Natural killer cell (primary cell): ENCODE results near the gene PARVG. TPM values are rescaled to one million over a fixed set of nuclear protein-coding genes. Genes with fewer than 3 reads are reported as not detected.

Experiments
- ATAC-seq, 3 donors: fragments of 150-1000 bp in 2 of 3; fragments of 200-7000 bp in 1 of 3; cut with Tn5 transposase; 1 replicate in 1 of 3; 2 replicates in 2 of 3; pipeline ENCODE4 v1.10.0; 2021; ENCODE audit warnings: mild to moderate bottlenecking in 2 of 3, moderate library complexity in 2 of 3
- DNase-seq, 2 donors: peaks; one replicate each; pipeline versions ENCODE4 v3.0.0 to v3.0.0-alpha.2; 2013 to 2021; ENCODE audit warnings: mixed read lengths in 1 of 2
- H3K27ac ChIP-seq: one replicate; pipeline ENCODE4 v1.5.1; 2013; ENCODE audit warnings: mild to moderate bottlenecking, low read length
- H3K27me3 ChIP-seq: one replicate; pipeline ENCODE4 v1.6.1; 2013; ENCODE audit warnings: low read length; ENCODE audit not compliant: control insufficient read depth, insufficient read depth
- H3K36me3 ChIP-seq: one replicate; pipeline ENCODE4 v1.6.1; 2013; ENCODE audit warnings: low read length; ENCODE audit not compliant: control insufficient read depth, insufficient read depth
- H3K4me1 ChIP-seq: one replicate; pipeline ENCODE4 v1.6.1; 2013; ENCODE audit warnings: low read length; ENCODE audit not compliant: control insufficient read depth, insufficient read depth
- H3K4me3 ChIP-seq: one replicate; pipeline ENCODE4 v1.5.1; 2013; ENCODE audit warnings: low read length
- H3K9me3 ChIP-seq: one replicate; pipeline ENCODE4 v1.6.1; 2013; ENCODE audit warnings: low read length; ENCODE audit not compliant: control insufficient read depth, insufficient read depth
- H3K27ac Mint-ChIP-seq, 2 donors: one replicate each; pipeline ENCODE4 v1.8.0; 2022; ENCODE audit warnings: mild to moderate bottlenecking in 2 of 2, mixed read lengths in 2 of 2, moderate library complexity in 1 of 2
- H3K27me3 Mint-ChIP-seq, 2 donors: one replicate each; pipeline ENCODE4 v1.8.0; 2022; ENCODE audit warnings: low read depth in 2 of 2, mixed read lengths in 2 of 2
- H3K36me3 Mint-ChIP-seq: one replicate; pipeline ENCODE4 v1.8.0; 2022; ENCODE audit warnings: mixed read lengths
- H3K4me1 Mint-ChIP-seq, 2 donors: one replicate each; pipeline ENCODE4 v1.8.0; 2022; ENCODE audit warnings: mixed read lengths in 2 of 2
- H3K4me3 Mint-ChIP-seq: one replicate; pipeline ENCODE4 v1.8.0; 2022; ENCODE audit warnings: mild to moderate bottlenecking, moderate library complexity, mixed read lengths
- H3K9me3 Mint-ChIP-seq, 2 donors: one replicate each; pipeline ENCODE4 v1.8.0; 2022; ENCODE audit warnings: mixed read lengths in 2 of 2
- CTCF ChIP-seq: fragments of 200-600 bp; IDR thresholded peaks from one replicate; pipeline ENCODE4 v1.8.0; 2022; ENCODE audit warnings: antibody characterized with exemption
- WGBS: methylation state at CpG from one replicate; pipeline ENCODE4 v1.1.7; 2013; ENCODE audit warnings: missing lambda C conversion rate; ENCODE audit not compliant: insufficient coverage; 5-methylcytosine and 5-hydroxymethylcytosine counted together
- intact Hi-C: fragments of 100-400 bp; cut with micrococcal nuclease; formaldehyde crosslinking; loops from one replicate; pipeline ENCODE4 v1.14.2; 2022
- total RNA-seq, 4 donors: library from RNA; stranded (reverse); fragments of 120-200 nt in 1 of 4; gene quantifications; one replicate each; pipeline versions ENCODE4 v1.2.3 to v1.2.4, GENCODE V29; 2013 to 2022

The PARVG gene
- total RNA-seq, 3 donors from 2014 or later (not counting 1 experiment from before 2014, with no cell fraction given): 130 to 146 (median 131) TPM

DNA sequence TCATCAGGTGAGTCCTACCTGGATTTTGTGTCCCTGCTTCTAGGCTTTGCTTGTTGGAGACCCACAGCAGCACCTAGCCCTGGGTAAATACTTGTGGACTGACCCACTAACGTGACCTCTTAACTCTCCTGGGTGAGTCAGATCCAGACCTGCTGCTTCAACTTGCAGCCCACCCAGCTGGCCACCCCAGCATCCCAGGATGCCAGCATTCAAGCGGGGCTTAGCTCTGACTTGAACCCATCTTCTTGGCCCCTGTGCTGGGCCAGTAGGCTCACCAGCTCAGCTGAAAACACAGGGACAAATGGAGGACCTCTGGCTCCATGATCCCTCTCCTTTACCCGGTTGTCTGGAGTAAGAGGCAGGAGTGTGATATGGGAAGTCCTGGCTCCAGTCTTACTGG lies 33.5 kb downstream of the PARVG start:
- H3K36me3 ChIP-seq: no peaks in the 10 kb centered on the region
- H3K36me3 Mint-ChIP-seq: peaks cover 10% of the 10 kb centered on the region
- peaks cover 3 to 7% of the 10 kb centered on the region in 2 donors for H3K9me3 Mint-ChIP-seq
- 89% methylated on average over 3 of the region's 3 CpGs for WGBS
- no peaks in the 10 kb centered on the region for H3K4me1 ChIP-seq
- no peaks in the 10 kb centered on the region for H3K27me3 Mint-ChIP-seq
- H3K27ac Mint-ChIP-seq: no peak overlapping the region
- no peak overlapping the region for H3K4me3 Mint-ChIP-seq
- no peak overlapping the region for H3K4me3 ChIP-seq
- no peak for DNase-seq
- intact Hi-C loops: no loop called here
- no peaks in the 10 kb centered on the region for H3K9me3 ChIP-seq
- no peaks in the 10 kb centered on the region for H3K27me3 ChIP-seq
- H3K4me1 Mint-ChIP-seq: peaks cover 17 to 23% of the 10 kb centered on the region in 2 donors
- H3K27ac ChIP-seq: no peak overlapping the region
- no peak for TF ChIP-seq CTCF
- ATAC-seq: no peak

DNA sequence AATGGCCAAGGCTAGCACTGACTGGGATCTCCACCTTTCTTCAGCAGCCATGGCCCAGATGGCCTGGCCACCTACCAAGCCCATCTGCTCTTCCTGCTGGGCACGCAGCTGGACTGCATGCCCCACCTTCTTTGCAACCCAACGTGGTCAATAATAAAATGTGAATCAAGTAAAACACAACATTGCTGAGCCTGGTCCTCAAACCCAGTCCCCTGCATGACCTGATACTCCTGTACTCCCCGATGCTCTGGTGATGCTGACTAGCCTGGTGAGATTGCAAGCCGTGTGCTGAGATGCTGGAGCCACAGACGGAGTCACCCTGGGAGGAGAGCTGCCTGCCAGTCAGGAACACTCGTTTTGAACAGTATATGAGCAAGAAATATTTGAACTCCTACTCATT lies 34.0 kb downstream of the PARVG start:
- peaks cover 4% of the 10 kb centered on the region for H3K36me3 Mint-ChIP-seq
- TF ChIP-seq CTCF: no peak
- DNase-seq: no peak
- Histone ChIP-seq H3K4me1 (no peaks in the 10 kb centered on the region), H3K27me3 (no peaks in the 10 kb centered on the region), H3K9me3 (no peaks in the 10 kb centered on the region), H3K4me3 (no peak overlapping the region), H3K27ac (no peak overlapping the region), H3K36me3 (no peaks in the 10 kb centered on the region)
- no peaks in the 10 kb centered on the region for H3K27me3 Mint-ChIP-seq
- no peak overlapping the region for H3K27ac Mint-ChIP-seq
- intact Hi-C loops: no loop called here
- peaks cover under 1% of the 10 kb centered on the region in 2 donors for H3K9me3 Mint-ChIP-seq
- ATAC-seq: no peak
- 91% methylated on average over 6 of the region's 6 CpGs for WGBS
- no peak overlapping the region for H3K4me3 Mint-ChIP-seq
- peaks cover 12 to 17% of the 10 kb centered on the region in 2 donors for H3K4me1 Mint-ChIP-seq

- Histone ChIP-seq H3K4me3 (no peak overlapping the region), H3K36me3 (no peaks in the 10 kb centered on the region), H3K27ac (no peak overlapping the region), H3K4me1 (no peaks in the 10 kb centered on the region), H3K9me3 (no peaks in the 10 kb centered on the region), H3K27me3 (no peaks in the 10 kb centered on the region)
- DNase-seq (no peak), ATAC-seq (no peak)
- no peak for TF ChIP-seq CTCF
- Mint-ChIP-seq H3K27ac (no peak overlapping the region), H3K27me3 (no peaks in the 10 kb centered on the region), H3K4me3 (no peak overlapping the region), H3K4me1 (peaks cover 7 to 12% of the 10 kb centered on the region in 2 donors), H3K9me3 (no peaks in the 10 kb centered on the region), H3K36me3 (no peaks in the 10 kb centered on the region)
- intact Hi-C loops: no loop called here
- WGBS: 76% methylated on average over 3 of the region's 4 CpGs
Observed at GRCh38 chr22:44215287-44215686, 34.6 kb downstream of the PARVG start.

DNA sequence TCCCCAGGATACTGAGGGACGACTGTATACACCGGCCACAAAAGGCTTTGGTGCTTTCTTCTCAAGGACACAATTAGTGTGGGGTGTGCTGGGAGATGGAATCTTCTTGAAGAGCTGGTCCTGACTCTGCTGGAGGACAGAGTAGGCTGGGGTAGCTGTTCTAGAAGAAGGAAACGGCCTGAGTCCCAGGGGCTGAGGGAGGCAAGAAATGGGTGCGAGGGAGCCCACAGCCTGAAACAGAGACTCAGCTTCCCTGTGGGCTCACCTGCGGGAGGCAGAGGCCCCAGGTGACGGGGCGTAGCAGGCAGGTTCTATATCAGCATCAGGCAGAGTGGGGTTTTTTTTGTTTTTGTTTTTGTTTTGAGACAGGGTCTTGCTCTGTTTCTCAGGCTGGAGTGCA lies 36.6 kb downstream of the PARVG start:
- Mint-ChIP-seq H3K27ac (no peak overlapping the region), H3K4me1 (no peaks in the 10 kb centered on the region), H3K9me3 (no peaks in the 10 kb centered on the region), H3K4me3 (no peak overlapping the region), H3K27me3 (no peaks in the 10 kb centered on the region), H3K36me3 (no peaks in the 10 kb centered on the region)
- Histone ChIP-seq H3K9me3 (no peaks in the 10 kb centered on the region), H3K36me3 (no peaks in the 10 kb centered on the region), H3K4me1 (no peaks in the 10 kb centered on the region), H3K4me3 (no peak overlapping the region), H3K27me3 (no peaks in the 10 kb centered on the region), H3K27ac (no peak overlapping the region)
- no peak for ATAC-seq
- no peak for DNase-seq
- WGBS: 95% methylated on average over 7 of the region's 7 CpGs
- intact Hi-C loops: no loop called here
- no peak for TF ChIP-seq CTCF
